Panc1 (cell line): ENCODE results near the gene STX5. TPM values are rescaled to one million over a fixed set of nuclear protein-coding genes. Genes with fewer than 3 reads are reported as not detected.
A peak's percentile ranks its signal among the peaks of the same experiment; 100 is the strongest.
"Not testable (repeated sequence)": the region's sequence is repeated elsewhere in the genome, so short reads cannot be mapped to it uniquely, and the experiment has no call there.

ENCODE experiments used
- ATAC-seq: fragments of 200-7000 bp; cut with Tn5 transposase; 2 replicates; pipeline ENCODE4 v1.9.1; 2020; ENCODE audit warnings: mild to moderate bottlenecking, moderate library complexity
- BruUV-seq: library from RNA; stranded (reverse); fragments of 400-500 nt; replicated peaks from 2 replicates; lab custom pipeline; 2021; lab: Mats Ljungman, UMichigan
- CTCF ChIA-PET: fragments of 300-600 bp; sonication (Branson Sonifier 250); formaldehyde crosslinking; loops from one replicate; lab custom pipeline; 2022; ENCODE audit warnings: antibody characterized with exemption; lab: Charles Lee
- POLR2A ChIA-PET: fragments of 300-600 bp; sonication (Branson Sonifier 250); formaldehyde crosslinking; loops from one replicate; lab custom pipeline; 2022; ENCODE audit warnings: antibody characterized with exemption; lab: Charles Lee
- DNase-seq: peaks from one replicate; pipeline ENCODE4 v3.0.0-alpha.2; 2010; ENCODE audit warnings: low read depth, low spot score
- H3K27ac ChIP-seq: 2 replicates; pipeline ENCODE4 v1.5.1; 2011; ENCODE audit warnings: mild to moderate bottlenecking, low read length, inconsistent platforms
- H3K27me3 ChIP-seq: fragments of 200-500 bp; sonication (Bioruptor generic); 2 replicates; pipeline ENCODE4 v1.6.0; 2014; ENCODE audit warnings: low read length, inconsistent platforms; ENCODE audit not compliant: control insufficient read depth, insufficient read depth
- H3K36me3 ChIP-seq: fragments of 200-500 bp; sonication (Bioruptor generic); 2 replicates; pipeline ENCODE4 v1.5.1; 2014; ENCODE audit warnings: inconsistent platforms, mild to moderate bottlenecking, low read length, moderate library complexity; ENCODE audit not compliant: control insufficient read depth, insufficient read depth
- H3K4me1 ChIP-seq: 2 replicates; pipeline ENCODE4 v1.5.1; 2011; ENCODE audit warnings: inconsistent platforms, mild to moderate bottlenecking, low read length, moderate library complexity; ENCODE audit not compliant: control insufficient read depth, insufficient read depth
- H3K4me3 ChIP-seq, 2 experiments: 2 replicates each; pipeline ENCODE4 v1.5.1; 2011 to 2012; ENCODE audit warnings: low read depth in 2 of 2, low read length in 2 of 2, mild to moderate bottlenecking in 2 of 2, inconsistent platforms in 1 of 2, moderate library complexity in 1 of 2
- H3K9me3 ChIP-seq: fragments of 200-500 bp; sonication (Bioruptor generic); 2 replicates; pipeline ENCODE4 v1.5.1; 2014; ENCODE audit warnings: low read depth, mild to moderate bottlenecking, inconsistent platforms, low read length, moderate library complexity; ENCODE audit not compliant: control insufficient read depth, insufficient read depth
- POLR2AphosphoS5 ChIP-seq: IDR thresholded peaks from 2 replicates; pipeline ENCODE4 v1.6.1; 2012; ENCODE audit warnings: mild to moderate bottlenecking, low read depth, low read length, moderate library complexity
- SIN3A ChIP-seq: IDR thresholded peaks from 2 replicates; pipeline ENCODE4 v1.6.1; 2012; ENCODE audit warnings: low read depth, mild to moderate bottlenecking, low read length, moderate library complexity, borderline replicate concordance; ENCODE audit not compliant: insufficient read depth
- TCF7L2 ChIP-seq: IDR thresholded peaks from 2 replicates; pipeline ENCODE4 v1.6.1; 2011; ENCODE audit warnings: mild to moderate bottlenecking, low read depth, low read length, inconsistent platforms
- in situ Hi-C: cut with HindIII; loops from 2 replicates; pipeline ENCODE4 v1.10.0; 2016; ENCODE audit warnings: low sequenced_read_pairs, low pct_unique_long_range_greater_than_20kb
- intact Hi-C: fragments of 100-400 bp; cut with micrococcal nuclease; formaldehyde crosslinking; loops from one replicate; pipeline ENCODE4 v1.10.0; 2022; ENCODE audit not compliant: unreplicated experiment
- total RNA-seq: library from RNA; stranded (reverse); gene quantifications from one replicate; pipeline ENCODE4 v1.2.1, GENCODE V29; 2021; ENCODE audit not compliant: unreplicated experiment
- TF ChIP-seq, protein P1 (sequence below): fragments of 450-650 bp; IDR thresholded peaks from 2 replicates; pipeline ENCODE4 v1.5.1; 2017; ENCODE audit warnings: mild to moderate bottlenecking
- TF ChIP-seq, protein P2 (sequence below), 2 experiments: IDR thresholded peaks; 2 replicates each; pipeline ENCODE4 v1.6.1; 2011 to 2012; ENCODE audit warnings: low read depth in 2 of 2, control low read depth in 1 of 2, low read length in 1 of 2, mild to moderate bottlenecking in 1 of 2, moderate library complexity in 1 of 2; ENCODE audit not compliant: insufficient read depth in 1 of 2

STX5 gene
- total RNA-seq, 1 experiment from 2014 or later = 31.4 TPM

DNA sequence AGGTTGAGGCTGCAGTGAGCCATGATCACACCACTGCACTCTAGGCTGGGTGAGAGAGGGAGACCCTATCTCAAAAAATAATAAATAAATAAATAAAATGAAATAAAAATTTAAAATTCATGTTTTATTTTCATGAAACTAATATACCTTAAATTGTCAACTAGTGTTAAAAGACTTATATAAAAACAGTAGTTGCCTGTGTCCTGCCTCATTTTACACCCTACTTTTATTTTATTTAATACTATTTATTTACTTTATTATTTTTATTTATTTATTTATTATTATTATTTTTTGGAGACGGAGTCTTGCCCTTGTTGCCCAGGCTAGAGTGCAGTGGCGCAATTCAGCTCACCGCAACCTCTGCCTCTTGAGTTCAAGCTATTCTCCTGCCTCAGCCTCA, 12.3 kb upstream of the STX5 start:
- peaks cover 8% of the 10 kb centered on the region for H3K4me1 ChIP-seq
- CTCF ChIA-PET = no interaction called here
- POLR2A ChIA-PET = interaction anchor here (2.1 kb wide), 1 partner anchor 12 kb away, joined by 8 read pairs; no protein-coding TSS in a partner anchor

DNA sequence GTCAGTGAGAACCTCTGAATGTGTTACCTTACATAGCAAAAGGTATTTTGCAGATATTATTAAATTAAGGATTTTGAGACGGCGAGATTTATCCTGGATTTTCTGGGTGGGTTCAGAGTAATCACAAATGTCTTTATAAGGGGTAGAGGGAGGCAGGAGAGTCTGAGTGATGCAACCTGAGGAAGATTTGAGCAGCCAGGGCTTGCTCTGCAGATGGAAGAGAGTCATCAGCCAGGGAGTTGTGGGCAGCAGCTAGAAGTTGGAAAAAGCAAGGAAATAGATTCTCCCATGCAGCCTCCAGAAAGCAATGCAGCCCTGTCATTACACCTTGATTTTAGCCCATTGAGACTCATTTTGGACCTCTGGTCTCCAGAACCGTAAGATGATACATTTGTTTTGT, 11.6 kb upstream of the STX5 start:
- Histone ChIP-seq H3K36me3 (peaks cover 3% of the 10 kb centered on the region; the same call in 1 of the 2 replicates), H3K4me1 (peaks cover 8% of the 10 kb centered on the region), H3K27me3 (no peaks in the 10 kb centered on the region), H3K4me3 (no peak overlapping the region), H3K27ac (peak overlapping the region; percentile 18; the same call in 1 of the 2 replicates), H3K9me3 (no peaks in the 10 kb centered on the region)
- no TSS peak for BruUV-seq
- intact Hi-C loops (no loop called here), in situ Hi-C loops (no loop called here)
- no peak for TF ChIP-seq POLR2AphosphoS5
- no peak for TF ChIP-seq TCF7L2
- TF ChIP-seq, protein P1, sequence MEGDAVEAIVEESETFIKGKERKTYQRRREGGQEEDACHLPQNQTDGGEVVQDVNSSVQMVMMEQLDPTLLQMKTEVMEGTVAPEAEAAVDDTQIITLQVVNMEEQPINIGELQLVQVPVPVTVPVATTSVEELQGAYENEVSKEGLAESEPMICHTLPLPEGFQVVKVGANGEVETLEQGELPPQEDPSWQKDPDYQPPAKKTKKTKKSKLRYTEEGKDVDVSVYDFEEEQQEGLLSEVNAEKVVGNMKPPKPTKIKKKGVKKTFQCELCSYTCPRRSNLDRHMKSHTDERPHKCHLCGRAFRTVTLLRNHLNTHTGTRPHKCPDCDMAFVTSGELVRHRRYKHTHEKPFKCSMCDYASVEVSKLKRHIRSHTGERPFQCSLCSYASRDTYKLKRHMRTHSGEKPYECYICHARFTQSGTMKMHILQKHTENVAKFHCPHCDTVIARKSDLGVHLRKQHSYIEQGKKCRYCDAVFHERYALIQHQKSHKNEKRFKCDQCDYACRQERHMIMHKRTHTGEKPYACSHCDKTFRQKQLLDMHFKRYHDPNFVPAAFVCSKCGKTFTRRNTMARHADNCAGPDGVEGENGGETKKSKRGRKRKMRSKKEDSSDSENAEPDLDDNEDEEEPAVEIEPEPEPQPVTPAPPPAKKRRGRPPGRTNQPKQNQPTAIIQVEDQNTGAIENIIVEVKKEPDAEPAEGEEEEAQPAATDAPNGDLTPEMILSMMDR = no peak
- TF ChIP-seq, protein P2, sequence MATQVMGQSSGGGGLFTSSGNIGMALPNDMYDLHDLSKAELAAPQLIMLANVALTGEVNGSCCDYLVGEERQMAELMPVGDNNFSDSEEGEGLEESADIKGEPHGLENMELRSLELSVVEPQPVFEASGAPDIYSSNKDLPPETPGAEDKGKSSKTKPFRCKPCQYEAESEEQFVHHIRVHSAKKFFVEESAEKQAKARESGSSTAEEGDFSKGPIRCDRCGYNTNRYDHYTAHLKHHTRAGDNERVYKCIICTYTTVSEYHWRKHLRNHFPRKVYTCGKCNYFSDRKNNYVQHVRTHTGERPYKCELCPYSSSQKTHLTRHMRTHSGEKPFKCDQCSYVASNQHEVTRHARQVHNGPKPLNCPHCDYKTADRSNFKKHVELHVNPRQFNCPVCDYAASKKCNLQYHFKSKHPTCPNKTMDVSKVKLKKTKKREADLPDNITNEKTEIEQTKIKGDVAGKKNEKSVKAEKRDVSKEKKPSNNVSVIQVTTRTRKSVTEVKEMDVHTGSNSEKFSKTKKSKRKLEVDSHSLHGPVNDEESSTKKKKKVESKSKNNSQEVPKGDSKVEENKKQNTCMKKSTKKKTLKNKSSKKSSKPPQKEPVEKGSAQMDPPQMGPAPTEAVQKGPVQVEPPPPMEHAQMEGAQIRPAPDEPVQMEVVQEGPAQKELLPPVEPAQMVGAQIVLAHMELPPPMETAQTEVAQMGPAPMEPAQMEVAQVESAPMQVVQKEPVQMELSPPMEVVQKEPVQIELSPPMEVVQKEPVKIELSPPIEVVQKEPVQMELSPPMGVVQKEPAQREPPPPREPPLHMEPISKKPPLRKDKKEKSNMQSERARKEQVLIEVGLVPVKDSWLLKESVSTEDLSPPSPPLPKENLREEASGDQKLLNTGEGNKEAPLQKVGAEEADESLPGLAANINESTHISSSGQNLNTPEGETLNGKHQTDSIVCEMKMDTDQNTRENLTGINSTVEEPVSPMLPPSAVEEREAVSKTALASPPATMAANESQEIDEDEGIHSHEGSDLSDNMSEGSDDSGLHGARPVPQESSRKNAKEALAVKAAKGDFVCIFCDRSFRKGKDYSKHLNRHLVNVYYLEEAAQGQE (IDR thresholded peaks at IDR 0.05; ENCODE audit: insufficient read depth in 1 of 2, low read depth in 2 of 2, low read length in 1 of 2) = no peak
- TF ChIP-seq SIN3A = no peak
- no peak for ATAC-seq
- ChIA-PET POLR2A (interaction anchor here (2.1 kb wide), 1 partner anchor 12 kb away, joined by 8 read pairs; no protein-coding TSS in a partner anchor), CTCF (no interaction called here)
- no peak for DNase-seq

More for the DNA sequence above, 12.3 kb upstream of the STX5 start:
- Histone ChIP-seq H3K27ac (no peak overlapping the region), H3K4me3 (no peak overlapping the region), H3K36me3 (no peaks in the 10 kb centered on the region; the same call in 1 of the 2 replicates), H3K27me3 (no peaks in the 10 kb centered on the region), H3K9me3 (no peaks in the 10 kb centered on the region)
- no TSS peak for BruUV-seq
- ATAC-seq = no peak
- no peak for DNase-seq
- in situ Hi-C loops (no loop called here), intact Hi-C loops (no loop called here)
- TF ChIP-seq TCF7L2 (no peak), POLR2AphosphoS5 (no peak), SIN3A (no peak)
- TF ChIP-seq, protein P1 = no peak
- TF ChIP-seq, protein P2 (IDR thresholded peaks at IDR 0.05; ENCODE audit: insufficient read depth in 1 of 2, low read depth in 2 of 2, low read length in 1 of 2) = no peak

DNA sequence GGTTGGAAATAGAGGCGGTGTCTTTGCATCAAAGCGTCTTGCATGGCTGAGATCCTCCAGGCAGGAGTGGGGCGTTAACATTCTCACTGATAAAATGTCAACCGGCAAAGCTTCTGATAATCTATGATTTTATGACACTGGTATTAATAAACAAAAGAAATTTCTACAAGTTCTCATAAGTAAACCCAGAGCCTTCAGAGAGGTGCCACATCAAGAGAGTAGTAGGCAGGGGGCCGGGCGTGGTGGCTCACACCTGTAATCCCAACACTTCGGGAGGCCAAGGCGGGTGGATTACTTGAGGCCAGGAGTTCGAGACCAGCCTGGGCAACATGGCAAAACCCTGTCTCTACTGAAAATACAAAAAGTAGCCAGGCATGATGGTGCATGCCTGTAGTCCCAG, 11.0 kb upstream of the STX5 start:
- peak overlapping the region; percentile 96 for H3K27ac ChIP-seq
- in situ Hi-C loops, DNase-seq, POLR2A ChIA-PET, intact Hi-C loops, H3K36me3 ChIP-seq, H3K9me3 ChIP-seq, ATAC-seq, H3K4me3 ChIP-seq, BruUV-seq, H3K27me3 ChIP-seq, CTCF ChIA-PET: not testable (repeated sequence)
- peaks cover 11% of the 10 kb centered on the region for H3K4me1 ChIP-seq
